ENCODE results near the gene ARSA.

DNA sequence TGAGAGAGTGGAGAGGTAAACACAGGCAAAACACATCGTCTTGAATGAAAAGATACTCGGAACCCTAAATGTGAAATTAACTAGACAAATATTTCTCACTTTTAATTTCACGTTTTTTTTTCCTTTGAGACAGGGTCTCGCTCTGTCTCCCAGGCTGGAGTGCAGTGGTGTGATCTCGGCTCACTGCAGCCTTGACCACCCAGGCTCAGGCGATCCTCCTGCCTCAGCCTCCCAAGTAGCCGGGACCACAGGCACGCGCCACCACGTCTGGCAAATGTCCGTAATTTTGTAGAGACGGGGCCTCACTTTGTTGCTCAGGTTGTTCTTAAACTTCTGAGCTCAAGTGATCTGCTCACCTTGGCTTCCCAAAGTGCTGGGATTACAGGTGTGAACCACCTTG is 37.3 kb upstream of the ARSA start:
- TF ChIP-seq, protein P1, sequence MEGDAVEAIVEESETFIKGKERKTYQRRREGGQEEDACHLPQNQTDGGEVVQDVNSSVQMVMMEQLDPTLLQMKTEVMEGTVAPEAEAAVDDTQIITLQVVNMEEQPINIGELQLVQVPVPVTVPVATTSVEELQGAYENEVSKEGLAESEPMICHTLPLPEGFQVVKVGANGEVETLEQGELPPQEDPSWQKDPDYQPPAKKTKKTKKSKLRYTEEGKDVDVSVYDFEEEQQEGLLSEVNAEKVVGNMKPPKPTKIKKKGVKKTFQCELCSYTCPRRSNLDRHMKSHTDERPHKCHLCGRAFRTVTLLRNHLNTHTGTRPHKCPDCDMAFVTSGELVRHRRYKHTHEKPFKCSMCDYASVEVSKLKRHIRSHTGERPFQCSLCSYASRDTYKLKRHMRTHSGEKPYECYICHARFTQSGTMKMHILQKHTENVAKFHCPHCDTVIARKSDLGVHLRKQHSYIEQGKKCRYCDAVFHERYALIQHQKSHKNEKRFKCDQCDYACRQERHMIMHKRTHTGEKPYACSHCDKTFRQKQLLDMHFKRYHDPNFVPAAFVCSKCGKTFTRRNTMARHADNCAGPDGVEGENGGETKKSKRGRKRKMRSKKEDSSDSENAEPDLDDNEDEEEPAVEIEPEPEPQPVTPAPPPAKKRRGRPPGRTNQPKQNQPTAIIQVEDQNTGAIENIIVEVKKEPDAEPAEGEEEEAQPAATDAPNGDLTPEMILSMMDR (conservative IDR thresholded peaks at IDR 0.05; ENCODE audit: low read depth in 2 of 2) = no peak
- TF ChIP-seq, protein P2, sequence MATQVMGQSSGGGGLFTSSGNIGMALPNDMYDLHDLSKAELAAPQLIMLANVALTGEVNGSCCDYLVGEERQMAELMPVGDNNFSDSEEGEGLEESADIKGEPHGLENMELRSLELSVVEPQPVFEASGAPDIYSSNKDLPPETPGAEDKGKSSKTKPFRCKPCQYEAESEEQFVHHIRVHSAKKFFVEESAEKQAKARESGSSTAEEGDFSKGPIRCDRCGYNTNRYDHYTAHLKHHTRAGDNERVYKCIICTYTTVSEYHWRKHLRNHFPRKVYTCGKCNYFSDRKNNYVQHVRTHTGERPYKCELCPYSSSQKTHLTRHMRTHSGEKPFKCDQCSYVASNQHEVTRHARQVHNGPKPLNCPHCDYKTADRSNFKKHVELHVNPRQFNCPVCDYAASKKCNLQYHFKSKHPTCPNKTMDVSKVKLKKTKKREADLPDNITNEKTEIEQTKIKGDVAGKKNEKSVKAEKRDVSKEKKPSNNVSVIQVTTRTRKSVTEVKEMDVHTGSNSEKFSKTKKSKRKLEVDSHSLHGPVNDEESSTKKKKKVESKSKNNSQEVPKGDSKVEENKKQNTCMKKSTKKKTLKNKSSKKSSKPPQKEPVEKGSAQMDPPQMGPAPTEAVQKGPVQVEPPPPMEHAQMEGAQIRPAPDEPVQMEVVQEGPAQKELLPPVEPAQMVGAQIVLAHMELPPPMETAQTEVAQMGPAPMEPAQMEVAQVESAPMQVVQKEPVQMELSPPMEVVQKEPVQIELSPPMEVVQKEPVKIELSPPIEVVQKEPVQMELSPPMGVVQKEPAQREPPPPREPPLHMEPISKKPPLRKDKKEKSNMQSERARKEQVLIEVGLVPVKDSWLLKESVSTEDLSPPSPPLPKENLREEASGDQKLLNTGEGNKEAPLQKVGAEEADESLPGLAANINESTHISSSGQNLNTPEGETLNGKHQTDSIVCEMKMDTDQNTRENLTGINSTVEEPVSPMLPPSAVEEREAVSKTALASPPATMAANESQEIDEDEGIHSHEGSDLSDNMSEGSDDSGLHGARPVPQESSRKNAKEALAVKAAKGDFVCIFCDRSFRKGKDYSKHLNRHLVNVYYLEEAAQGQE (IDR thresholded peaks at IDR 0.05; ENCODE audit: unreplicated experiment) = no peak
- TF ChIP-seq EZH2 (IDR thresholded peaks at IDR 0.05; ENCODE audit: low read depth, unreplicated experiment) = no peak
- no peak for TF ChIP-seq EZH2phosphoT487 (IDR thresholded peaks at IDR 0.05; ENCODE audit: unreplicated experiment)

Data from GM23338 (cell line).